ENCODE results near the gene TMEM229B.

DNA sequence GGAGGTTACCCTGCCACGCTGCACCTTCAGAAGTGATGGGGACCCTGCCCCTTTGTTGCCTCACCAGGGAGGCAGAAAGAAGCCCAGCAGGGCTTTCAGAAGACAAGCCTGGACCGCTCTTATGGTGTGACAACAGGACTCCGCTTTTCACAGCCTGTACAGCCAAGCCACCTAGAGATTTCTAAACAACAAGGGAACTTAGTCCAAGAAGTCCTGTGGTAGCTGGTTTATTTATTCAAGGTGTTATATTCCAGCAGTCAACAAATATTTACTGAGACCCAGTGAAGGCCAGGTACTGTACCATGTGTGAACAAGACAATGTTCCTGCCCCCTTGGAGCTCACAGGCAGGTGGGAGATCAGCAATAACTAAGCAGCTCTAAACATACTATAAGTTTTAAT, 4.0 kb upstream of the TMEM229B start:
- TF ChIP-seq CEBPB (IDR thresholded peaks at IDR 0.05; ENCODE audit: low read depth, low read length) (no peak), POLR2A (IDR thresholded peaks at IDR 0.05; ENCODE audit: low read depth, low read length) (no peak)
- TF ChIP-seq, protein P1, sequence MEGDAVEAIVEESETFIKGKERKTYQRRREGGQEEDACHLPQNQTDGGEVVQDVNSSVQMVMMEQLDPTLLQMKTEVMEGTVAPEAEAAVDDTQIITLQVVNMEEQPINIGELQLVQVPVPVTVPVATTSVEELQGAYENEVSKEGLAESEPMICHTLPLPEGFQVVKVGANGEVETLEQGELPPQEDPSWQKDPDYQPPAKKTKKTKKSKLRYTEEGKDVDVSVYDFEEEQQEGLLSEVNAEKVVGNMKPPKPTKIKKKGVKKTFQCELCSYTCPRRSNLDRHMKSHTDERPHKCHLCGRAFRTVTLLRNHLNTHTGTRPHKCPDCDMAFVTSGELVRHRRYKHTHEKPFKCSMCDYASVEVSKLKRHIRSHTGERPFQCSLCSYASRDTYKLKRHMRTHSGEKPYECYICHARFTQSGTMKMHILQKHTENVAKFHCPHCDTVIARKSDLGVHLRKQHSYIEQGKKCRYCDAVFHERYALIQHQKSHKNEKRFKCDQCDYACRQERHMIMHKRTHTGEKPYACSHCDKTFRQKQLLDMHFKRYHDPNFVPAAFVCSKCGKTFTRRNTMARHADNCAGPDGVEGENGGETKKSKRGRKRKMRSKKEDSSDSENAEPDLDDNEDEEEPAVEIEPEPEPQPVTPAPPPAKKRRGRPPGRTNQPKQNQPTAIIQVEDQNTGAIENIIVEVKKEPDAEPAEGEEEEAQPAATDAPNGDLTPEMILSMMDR (conservative IDR thresholded peaks at IDR 0.05; ENCODE audit: low read depth, low read length) = no peak
